UCSD-AML1 (cell line): ENCODE measurements around the gene ST6GALNAC6.
"Not testable (repeated sequence)": the region's sequence is repeated elsewhere in the genome, so short reads cannot be mapped to it uniquely, and the experiment has no call there.

Experiments
- DNase-seq: peaks from one replicate; lab custom pipeline; 2025; ENCODE audit not compliant: unreplicated experiment; lab: John Stamatoyannopoulos, UW

The ST6GALNAC6 gene

GRCh38 chr9:127858041-127858512 is 41.3 kb downstream of the ST6GALNAC6 start:
- DNase-seq: peak; percentile 46

- DNase-seq: no peak
Observed at GRCh38 chr9:127857278-127857677, 42.1 kb downstream of the ST6GALNAC6 start.

GRCh38 chr9:127856729-127857116 is 42.7 kb downstream of the ST6GALNAC6 start:
- DNase-seq: no peak

GRCh38 chr9:127856094-127856728 is 43.2 kb downstream of the ST6GALNAC6 start:
- DNase-seq: no peak

GRCh38 chr9:127855522-127855921 is 43.9 kb downstream of the ST6GALNAC6 start:
- no peak for DNase-seq

- DNase-seq: no peak
Observed at GRCh38 chr9:127854960-127855359, 44.4 kb downstream of the ST6GALNAC6 start.

- DNase-seq: peak; percentile 74
Observed at GRCh38 chr9:127854184-127854806, 45.1 kb downstream of the ST6GALNAC6 start, which contains the start of gene ENG. TSS of gene ENG (minus strand) at chr9:127854658. CDS start at chr9:127854355, 303 bp downstream.

GRCh38 chr9:127853312-127854183 is 45.9 kb downstream of the ST6GALNAC6 start:
- DNase-seq: no peak

- no peak for DNase-seq
Observed at GRCh38 chr9:127852829-127853228, 46.6 kb downstream of the ST6GALNAC6 start.

GRCh38 chr9:127850286-127850830 is 49.0 kb downstream of the ST6GALNAC6 start:
- no peak for DNase-seq

GRCh38 chr9:127848756-127849504 is 50.5 kb downstream of the ST6GALNAC6 start:
- no peak for DNase-seq

- DNase-seq: no peak
Observed at GRCh38 chr9:127847833-127848755, 51.3 kb downstream of the ST6GALNAC6 start.

GRCh38 chr9:127847178-127847510 is 52.3 kb downstream of the ST6GALNAC6 start:
- DNase-seq: no peak

- DNase-seq: no peak
Observed at GRCh38 chr9:127846443-127847177, 52.8 kb downstream of the ST6GALNAC6 start.

GRCh38 chr9:127845619-127846018 is 53.8 kb downstream of the ST6GALNAC6 start:
- not testable (repeated sequence) for DNase-seq

GRCh38 chr9:127844821-127845359 is 54.5 kb downstream of the ST6GALNAC6 start:
- no peak for DNase-seq

GRCh38 chr9:127841087-127841835 is 58.1 kb downstream of the ST6GALNAC6 start:
- no peak for DNase-seq
